Measurements from ENCODE around the gene HOXA7.

Gene HOXA7

GRCh38 chr7:27198138-27198841, 41.8 kb upstream of the HOXA7 start:
- Histone ChIP-seq H3K4me3 (ENCODE audit: control insufficient read depth in 1 of 7, extremely low read depth in 1 of 7, insufficient read depth in 4 of 7, low read depth in 2 of 7, low read length in 6 of 7) (no peak overlapping the region), H3K27me3 (replicated peaks in 2 of 5; ENCODE audit: control insufficient read depth in 4 of 5, insufficient read depth in 5 of 5, low read length in 4 of 5) (peaks cover 42 to 99% (median 71%) of the 10 kb centered on the region in 5 experiments), H3K36me3 (ENCODE audit: control insufficient read depth in 4 of 4, insufficient read depth in 4 of 4, low read length in 3 of 4) (no peaks in the 10 kb centered on the region), H3K27ac (ENCODE audit: insufficient read depth in 1 of 2, low read depth in 1 of 2, low read length in 2 of 2, poor library complexity in 1 of 2, severe bottlenecking in 2 of 2) (no peak overlapping the region), H3K9me3 (ENCODE audit: control extremely low read depth in 1 of 5, control insufficient read depth in 4 of 5, insufficient read depth in 2 of 5, low read depth in 1 of 5, low read length in 4 of 5) (no peaks in the 10 kb centered on the region), H3K4me1 (ENCODE audit: control extremely low read depth in 1 of 4, control insufficient read depth in 4 of 4, insufficient read depth in 4 of 4, low read length in 3 of 4) (peaks cover 0 to 36% (median 29%) of the 10 kb centered on the region in 4 experiments)
- ChIA-PET POLR2A (no interaction called here), CTCF (interaction anchor here (0.7 to 2.1 kb wide), 7 partner anchors 10 to 821 kb away, joined by 3 to 10 read pairs (median 3); no protein-coding TSS in a partner anchor)
- WGBS (ENCODE audit: insufficient coverage) = 8% methylated on average over 22 of the region's 29 CpGs
- DNase-seq = no peak

- peaks cover 0 to 44% (median 37%) of the 10 kb centered on the region in 4 experiments for H3K4me1 ChIP-seq (ENCODE audit: control extremely low read depth in 1 of 4, control insufficient read depth in 4 of 4, insufficient read depth in 4 of 4, low read length in 3 of 4)
- no peak for DNase-seq
- CTCF ChIA-PET = interaction anchor here (0.6 to 2.1 kb wide), 2 partner anchors 11 to 822 kb away, joined by 3 to 10 read pairs; no protein-coding TSS in a partner anchor
- no peaks in the 10 kb centered on the region for H3K36me3 ChIP-seq (ENCODE audit: control insufficient read depth in 4 of 4, insufficient read depth in 4 of 4, low read length in 3 of 4)
- no peaks in the 10 kb centered on the region for H3K9me3 ChIP-seq (ENCODE audit: control extremely low read depth in 1 of 5, control insufficient read depth in 4 of 5, insufficient read depth in 2 of 5, low read depth in 1 of 5, low read length in 4 of 5)
- H3K27me3 ChIP-seq (replicated peaks in 2 of 5; ENCODE audit: control insufficient read depth in 4 of 5, insufficient read depth in 5 of 5, low read length in 4 of 5) = peaks cover 42 to 99% (median 74%) of the 10 kb centered on the region in 5 experiments
- 21% methylated on average over 16 of the region's 18 CpGs for WGBS (ENCODE audit: insufficient coverage)
- H3K27ac ChIP-seq (ENCODE audit: insufficient read depth in 1 of 2, low read depth in 1 of 2, low read length in 2 of 2, poor library complexity in 1 of 2, severe bottlenecking in 2 of 2) = no peak overlapping the region
- H3K4me3 ChIP-seq (ENCODE audit: control insufficient read depth in 1 of 7, extremely low read depth in 1 of 7, insufficient read depth in 4 of 7, low read depth in 2 of 7, low read length in 6 of 7) = no peak overlapping the region
- POLR2A ChIA-PET = no interaction called here
These were observed 40.9 kb upstream of the HOXA7 start for GRCh38 chr7:27197137-27198042.

- Histone ChIP-seq H3K27ac (ENCODE audit: insufficient read depth in 1 of 2, low read depth in 1 of 2, low read length in 2 of 2, poor library complexity in 1 of 2, severe bottlenecking in 2 of 2) (no peak overlapping the region), H3K4me3 (ENCODE audit: control insufficient read depth in 1 of 7, extremely low read depth in 1 of 7, insufficient read depth in 4 of 7, low read depth in 2 of 7, low read length in 6 of 7) (no peak overlapping the region), H3K9me3 (ENCODE audit: control extremely low read depth in 1 of 5, control insufficient read depth in 4 of 5, insufficient read depth in 2 of 5, low read depth in 1 of 5, low read length in 4 of 5) (no peaks in the 10 kb centered on the region), H3K27me3 (replicated peaks in 2 of 5; ENCODE audit: control insufficient read depth in 4 of 5, insufficient read depth in 5 of 5, low read length in 4 of 5) (peaks cover 42 to 99% (median 72%) of the 10 kb centered on the region in 5 experiments), H3K36me3 (ENCODE audit: control insufficient read depth in 4 of 4, insufficient read depth in 4 of 4, low read length in 3 of 4) (no peaks in the 10 kb centered on the region), H3K4me1 (ENCODE audit: control extremely low read depth in 1 of 4, control insufficient read depth in 4 of 4, insufficient read depth in 4 of 4, low read length in 3 of 4) (peaks cover 0 to 47% (median 36%) of the 10 kb centered on the region in 4 experiments)
- 2% methylated on average over 6 of the region's 6 CpGs for WGBS (ENCODE audit: insufficient coverage)
- ChIA-PET POLR2A (interaction anchor here (0.5 kb wide), 1 partner anchor 1004 kb away, joined by 3 read pairs; no protein-coding TSS in a partner anchor), CTCF (interaction anchor here (0.6 to 2.5 kb wide), 29 partner anchors 10 to 901 kb away, joined by 3 to 38 read pairs (median 4); no protein-coding TSS in a partner anchor)
- peak; percentile 83 to 90 (median 89) for DNase-seq
These were observed 39.9 kb upstream of the HOXA7 start for GRCh38 chr7:27196287-27196767.

GRCh38 chr7:27194686-27195379, 38.4 kb upstream of the HOXA7 start:
- ChIA-PET POLR2A (no interaction called here), CTCF (interaction anchor here (0.7 to 2.5 kb wide), 15 partner anchors 8 to 826 kb away, joined by 3 to 38 read pairs (median 4); no protein-coding TSS in a partner anchor)
- Histone ChIP-seq H3K27ac (ENCODE audit: insufficient read depth in 1 of 2, low read depth in 1 of 2, low read length in 2 of 2, poor library complexity in 1 of 2, severe bottlenecking in 2 of 2) (no peak overlapping the region), H3K36me3 (ENCODE audit: control insufficient read depth in 4 of 4, insufficient read depth in 4 of 4, low read length in 3 of 4) (no peaks in the 10 kb centered on the region), H3K9me3 (ENCODE audit: control extremely low read depth in 1 of 5, control insufficient read depth in 4 of 5, insufficient read depth in 2 of 5, low read depth in 1 of 5, low read length in 4 of 5) (no peaks in the 10 kb centered on the region), H3K4me1 (ENCODE audit: control extremely low read depth in 1 of 4, control insufficient read depth in 4 of 4, insufficient read depth in 4 of 4, low read length in 3 of 4) (peaks cover 0 to 32% (median 23%) of the 10 kb centered on the region in 4 experiments), H3K27me3 (replicated peaks in 2 of 5; ENCODE audit: control insufficient read depth in 4 of 5, insufficient read depth in 5 of 5, low read length in 4 of 5) (peaks cover 40 to 99% (median 75%) of the 10 kb centered on the region in 5 experiments), H3K4me3 (ENCODE audit: control insufficient read depth in 1 of 7, extremely low read depth in 1 of 7, insufficient read depth in 4 of 7, low read depth in 2 of 7, low read length in 6 of 7) (no peak overlapping the region)
- WGBS (ENCODE audit: insufficient coverage) = 48% methylated on average over 4 of the region's 9 CpGs
- no peak for DNase-seq

- H3K4me1 ChIP-seq (ENCODE audit: control extremely low read depth in 1 of 4, control insufficient read depth in 4 of 4, insufficient read depth in 4 of 4, low read length in 3 of 4) = peaks cover 0 to 29% (median 25%) of the 10 kb centered on the region in 4 experiments
- ChIA-PET CTCF (interaction anchor here (1.2 to 1.9 kb wide), 3 partner anchors 9 to 591 kb away, joined by 3 to 6 read pairs (median 4); no protein-coding TSS in a partner anchor), POLR2A (no interaction called here)
- H3K36me3 ChIP-seq (ENCODE audit: control insufficient read depth in 4 of 4, insufficient read depth in 4 of 4, low read length in 3 of 4) = no peaks in the 10 kb centered on the region
- H3K27ac ChIP-seq (ENCODE audit: insufficient read depth in 1 of 2, low read depth in 1 of 2, low read length in 2 of 2, poor library complexity in 1 of 2, severe bottlenecking in 2 of 2) = no peak overlapping the region
- no peak overlapping the region for H3K4me3 ChIP-seq (ENCODE audit: control insufficient read depth in 1 of 7, extremely low read depth in 1 of 7, insufficient read depth in 4 of 7, low read depth in 2 of 7, low read length in 6 of 7)
- H3K27me3 ChIP-seq (replicated peaks in 2 of 5; ENCODE audit: control insufficient read depth in 4 of 5, insufficient read depth in 5 of 5, low read length in 4 of 5) = peaks cover 40 to 100% (median 80%) of the 10 kb centered on the region in 5 experiments
- peak in 1 of 3 donors; percentile 46 for DNase-seq
- no peaks in the 10 kb centered on the region for H3K9me3 ChIP-seq (ENCODE audit: control extremely low read depth in 1 of 5, control insufficient read depth in 4 of 5, insufficient read depth in 2 of 5, low read depth in 1 of 5, low read length in 4 of 5)
- 20% methylated on average over 1 of the region's 2 CpGs for WGBS (ENCODE audit: insufficient coverage)
These were observed 37.5 kb upstream of the HOXA7 start for GRCh38 chr7:27194002-27194352.

GRCh38 chr7:27193335-27194001, 37.0 kb upstream of the HOXA7 start:
- WGBS (ENCODE audit: insufficient coverage) = 11% methylated on average over 26 of the region's 29 CpGs
- Histone ChIP-seq H3K4me1 (ENCODE audit: control extremely low read depth in 1 of 4, control insufficient read depth in 4 of 4, insufficient read depth in 4 of 4, low read length in 3 of 4) (peaks cover 0 to 31% (median 28%) of the 10 kb centered on the region in 4 experiments), H3K27ac (ENCODE audit: insufficient read depth in 1 of 2, low read depth in 1 of 2, low read length in 2 of 2, poor library complexity in 1 of 2, severe bottlenecking in 2 of 2) (no peak overlapping the region), H3K36me3 (ENCODE audit: control insufficient read depth in 4 of 4, insufficient read depth in 4 of 4, low read length in 3 of 4) (no peaks in the 10 kb centered on the region), H3K4me3 (ENCODE audit: control insufficient read depth in 1 of 7, extremely low read depth in 1 of 7, insufficient read depth in 4 of 7, low read depth in 2 of 7, low read length in 6 of 7) (peak overlapping the region in 1 of 7 experiments; percentile 56), H3K9me3 (ENCODE audit: control extremely low read depth in 1 of 5, control insufficient read depth in 4 of 5, insufficient read depth in 2 of 5, low read depth in 1 of 5, low read length in 4 of 5) (no peaks in the 10 kb centered on the region), H3K27me3 (replicated peaks in 2 of 5; ENCODE audit: control insufficient read depth in 4 of 5, insufficient read depth in 5 of 5, low read length in 4 of 5) (peaks cover 40 to 100% (median 78%) of the 10 kb centered on the region in 5 experiments)
- ChIA-PET POLR2A (no interaction called here), CTCF (interaction anchor here (1.9 kb wide), 1 partner anchor 16 kb away, joined by 6 read pairs; no protein-coding TSS in a partner anchor)
- DNase-seq = no peak
